Measurements from ENCODE around the gene EPHA3.
A peak's percentile ranks its signal among the peaks of the same experiment; 100 is the strongest.
"Not testable (repeated sequence)": the region's sequence is repeated elsewhere in the genome, so short reads cannot be mapped to it uniquely, and the experiment has no call there.

The EPHA3 gene

GRCh38 chr3:89289574-89290190 is 182.3 kb downstream of the EPHA3 start:
- no peak for DNase-seq

- no peak for DNase-seq
Observed at GRCh38 chr3:89297199-89297598, 189.8 kb downstream of the EPHA3 start.

GRCh38 chr3:89300526-89300925 is 193.1 kb downstream of the EPHA3 start:
- DNase-seq: no peak

GRCh38 chr3:89300981-89301380 is 193.6 kb downstream of the EPHA3 start:
- DNase-seq: peak; percentile 56

- DNase-seq: peak; percentile 60
Observed at GRCh38 chr3:89303701-89304100, 196.3 kb downstream of the EPHA3 start.

- DNase-seq: peak; percentile 9
Observed at GRCh38 chr3:89306540-89306939, 199.1 kb downstream of the EPHA3 start.

GRCh38 chr3:89311581-89311980 is 204.2 kb downstream of the EPHA3 start:
- no peak for DNase-seq

- no peak for DNase-seq
Observed at GRCh38 chr3:89312141-89312540, 204.7 kb downstream of the EPHA3 start.

- peak; percentile 66 for DNase-seq
Observed at GRCh38 chr3:89314454-89315098, 207.2 kb downstream of the EPHA3 start.

GRCh38 chr3:89315750-89316470 is 208.5 kb downstream of the EPHA3 start:
- no peak for DNase-seq

- DNase-seq: no peak
Observed at GRCh38 chr3:89320186-89320585, 212.8 kb downstream of the EPHA3 start.

- DNase-seq: no peak
Observed at GRCh38 chr3:89326997-89327396, 219.6 kb downstream of the EPHA3 start.

GRCh38 chr3:89332386-89332785 is 225.0 kb downstream of the EPHA3 start:
- DNase-seq: no peak

- peak; percentile 6 for DNase-seq
Observed at GRCh38 chr3:89332793-89333192, 225.4 kb downstream of the EPHA3 start.

GRCh38 chr3:89335693-89336092 is 228.3 kb downstream of the EPHA3 start:
- DNase-seq: no peak

GRCh38 chr3:89340408-89340807 is 233.0 kb downstream of the EPHA3 start:
- peak; percentile 33 for DNase-seq

- no peak for DNase-seq
Observed at GRCh38 chr3:89344076-89344475, 236.7 kb downstream of the EPHA3 start.

GRCh38 chr3:89350935-89351334 is 243.5 kb downstream of the EPHA3 start:
- not testable (repeated sequence) for DNase-seq

GRCh38 chr3:89353465-89353864 is 246.0 kb downstream of the EPHA3 start:
- no peak for DNase-seq

GRCh38 chr3:89358281-89358680 is 250.9 kb downstream of the EPHA3 start:
- DNase-seq: no peak

- peak; percentile 59 for DNase-seq
Observed at GRCh38 chr3:89360156-89360555, 252.7 kb downstream of the EPHA3 start.

GRCh38 chr3:89362496-89362895 is 255.1 kb downstream of the EPHA3 start:
- DNase-seq: no peak

- DNase-seq: no peak
Observed at GRCh38 chr3:89363171-89363570, 255.8 kb downstream of the EPHA3 start.

GRCh38 chr3:89364314-89364713 is 256.9 kb downstream of the EPHA3 start:
- DNase-seq: no peak

Measured in fibroblast of skin of scalp (primary cell).